ENCODE results near the gene TGFBR3L. TPM values are rescaled to one million over a fixed set of nuclear protein-coding genes. Genes with fewer than 3 reads are reported as not detected.

Gene TGFBR3L
- total and polyA plus RNA-seq, 2 experiments from 2014 or later = 1.7 to 7.0 TPM

GRCh38 chr19:7903244-7904073 lies 11.2 kb upstream of the TGFBR3L start, which contains the start of gene MAP2K7:
TSS of gene MAP2K7 (plus strand) at chr19:7903877. CDS start at chr19:7903945, 68 bp downstream.
- Mint-ChIP-seq H3K36me3 (ENCODE audit: low read depth) (peaks cover 17% of the 10 kb centered on the region; the same call in 2 of the 3 replicates), H3K9me3 (peaks cover 6% of the 10 kb centered on the region; the same call in 1 of the 3 replicates), H3K27ac (peak within 1 kb of the TSS; percentile 97), H3K27me3 (ENCODE audit: insufficient read depth, low read depth, poor library complexity) (peaks cover 29% of the 10 kb centered on the region), H3K4me1 (peaks cover 19% of the 10 kb centered on the region), H3K4me3 (peak within 1 kb of the TSS; percentile 91)
- ATAC-seq = peak; percentile 75
- peak within 1 kb of the TSS; percentile 91 for H3K4me3 ChIP-seq
- peak; percentile 100 for DNase-seq (ENCODE audit: low spot score)
- TF ChIP-seq ZNF462 (CRISPR knock-in tag; IDR thresholded peaks at IDR 0.05) (no peak), POLR2AphosphoS5 (IDR thresholded peaks at IDR 0.05; ENCODE audit: low read depth) (peak; percentile 99), ETS1 (IDR thresholded peaks at IDR 0.05) (0 out of 2 replicates have a peak, but pooled peaks have one; percentile 10), ZNF114 (CRISPR knock-in tag; IDR thresholded peaks at IDR 0.05) (no peak), STAT1 (IDR thresholded peaks at IDR 0.05; ENCODE audit: unreplicated experiment) (no peak), EZH2phosphoT487 (IDR thresholded peaks at IDR 0.05; ENCODE audit: unreplicated experiment) (no peak), REST (IDR thresholded peaks at IDR 0.05; ENCODE audit: unreplicated experiment) (no peak), ZNF331 (CRISPR knock-in tag; IDR thresholded peaks at IDR 0.05; ENCODE audit: low read depth) (no peak), NANOG (IDR thresholded peaks at IDR 0.05; ENCODE audit: borderline replicate concordance) (no peak), CREB1 (CRISPR knock-in tag; IDR thresholded peaks at IDR 0.05; ENCODE audit: low read depth) (peak; percentile 63; the same call in 1 of the 2 replicates), EZH2 (IDR thresholded peaks at IDR 0.05; ENCODE audit: low read depth, unreplicated experiment) (no peak), CTCF (conservative IDR thresholded peaks at IDR 0.05; ENCODE audit: low read depth in 2 of 2) (peak; percentile 51 to 91), JUNB (IDR thresholded peaks at IDR 0.05; ENCODE audit: unreplicated experiment) (no peak)
- H3K4me1 ChIP-seq (ENCODE audit: insufficient read depth) = peaks cover 11% of the 10 kb centered on the region
- H3K27ac ChIP-seq (ENCODE audit: low read depth) = peak within 1 kb of the TSS; percentile 94
- peaks cover 8% of the 10 kb centered on the region; the same call in 1 of the 2 replicates for H3F3A ChIP-seq (replicated peaks; ENCODE audit: low read depth)
- H3K36me3 ChIP-seq (ENCODE audit: insufficient read depth) = no peaks in the 10 kb centered on the region; the same call in 1 of the 2 replicates
- H2AFZ ChIP-seq = peak within 1 kb of the TSS; percentile 95; the same call in 1 of the 2 replicates
- no peaks in the 10 kb centered on the region for H3K27me3 ChIP-seq (ENCODE audit: insufficient read depth)
- H3K9me2 ChIP-seq (ENCODE audit: insufficient read depth) = no peaks in the 10 kb centered on the region
- H4K20me1 ChIP-seq (replicated peaks; ENCODE audit: insufficient read depth) = no peaks in the 10 kb centered on the region; the same call in 1 of the 2 replicates
- H3K79me2 ChIP-seq (replicated peaks; ENCODE audit: insufficient read depth) = peaks cover 32% of the 10 kb centered on the region
- peak within 1 kb of the TSS; percentile 89 for H3K4me2 ChIP-seq

Data from GM23338 (cell line).